H9 (cell line): Measurements from ENCODE around the gene WSCD2. TPM values are rescaled to one million over a fixed set of nuclear protein-coding genes. Genes with fewer than 3 reads are reported as not detected.

Experiments used
- DNase-seq: peaks from one replicate; pipeline ENCODE4 v3.0.0-alpha.2; 2017
- H2AFZ ChIP-seq: one replicate; pipeline ENCODE4 v1.6.1; 2013; ENCODE audit warnings: mild to moderate bottlenecking, low read length, control low read depth, moderate library complexity
- H2AK5ac ChIP-seq: 2 replicates; pipeline ENCODE4 v1.6.1; 2013; ENCODE audit warnings: low read length, control low read depth, mixed read lengths; ENCODE audit not compliant: insufficient read length
- H2BK120ac ChIP-seq: one replicate; pipeline ENCODE4 v1.6.1; 2013; ENCODE audit warnings: low read depth, mild to moderate bottlenecking, low read length, control low read depth, inconsistent platforms; ENCODE audit not compliant: poor library complexity, severe bottlenecking
- H2BK12ac ChIP-seq: 2 replicates; pipeline ENCODE4 v1.6.1; 2013; ENCODE audit warnings: low read length, control low read depth, mixed read lengths, low read depth; ENCODE audit not compliant: insufficient read length
- H2BK15ac ChIP-seq: 2 replicates; pipeline ENCODE4 v1.6.1; 2013; ENCODE audit warnings: low read depth, low read length, control low read depth
- H2BK20ac ChIP-seq: one replicate; pipeline ENCODE4 v1.6.1; 2013; ENCODE audit warnings: low read depth, mild to moderate bottlenecking, low read length, control low read depth, inconsistent platforms; ENCODE audit not compliant: poor library complexity, severe bottlenecking
- H2BK5ac ChIP-seq: 2 replicates; pipeline ENCODE4 v1.6.1; 2013; ENCODE audit warnings: low read length, control low read depth, mixed read lengths; ENCODE audit not compliant: insufficient read length
- H3K14ac ChIP-seq: 2 replicates; pipeline ENCODE4 v1.6.1; 2013; ENCODE audit warnings: low read length, control low read depth; ENCODE audit not compliant: insufficient read depth
- H3K18ac ChIP-seq: 2 replicates; pipeline ENCODE4 v1.6.1; 2013; ENCODE audit warnings: low read depth, mild to moderate bottlenecking, mixed read lengths, low read length, control low read depth; ENCODE audit not compliant: insufficient read length
- H3K23ac ChIP-seq: 2 replicates; pipeline ENCODE4 v1.6.1; 2013; ENCODE audit warnings: low read length, control low read depth, mixed read lengths, low read depth; ENCODE audit not compliant: insufficient read length
- H3K23me2 ChIP-seq: 2 replicates; pipeline ENCODE4 v1.6.1; 2013; ENCODE audit warnings: low read depth, mild to moderate bottlenecking, mixed read lengths, low read length, control low read depth; ENCODE audit not compliant: insufficient read length, poor library complexity, severe bottlenecking
- H3K27ac ChIP-seq: 2 replicates; pipeline ENCODE4 v1.5.1; 2013; ENCODE audit warnings: low read length, control low read depth, mixed read lengths, low read depth; ENCODE audit not compliant: insufficient read length
- H3K27me3 ChIP-seq: 2 replicates; pipeline ENCODE4 v1.6.1; 2013; ENCODE audit warnings: low read length, control low read depth, inconsistent platforms; ENCODE audit not compliant: insufficient read depth
- H3K4ac ChIP-seq: 2 replicates; pipeline ENCODE4 v1.6.1; 2013; ENCODE audit warnings: low read depth, mild to moderate bottlenecking, control low read depth, inconsistent platforms, low read length, moderate library complexity
- H3K4me1 ChIP-seq: 2 replicates; pipeline ENCODE4 v1.6.1; 2013; ENCODE audit warnings: low read length, control low read depth, inconsistent platforms; ENCODE audit not compliant: insufficient read depth
- H3K4me2 ChIP-seq: 2 replicates; pipeline ENCODE4 v1.6.1; 2013; ENCODE audit warnings: low read length, control low read depth, mixed read lengths; ENCODE audit not compliant: insufficient read length, insufficient read depth
- H3K56ac ChIP-seq: 2 replicates; pipeline ENCODE4 v1.6.1; 2013; ENCODE audit warnings: low read depth, mild to moderate bottlenecking, mixed read lengths, low read length, control low read depth; ENCODE audit not compliant: insufficient read length
- H3K79me1 ChIP-seq: 2 replicates; pipeline ENCODE4 v1.6.1; 2013; ENCODE audit warnings: low read depth, mild to moderate bottlenecking, moderate library complexity, low read length, control low read depth, inconsistent platforms; ENCODE audit not compliant: insufficient read depth, poor library complexity, severe bottlenecking
- H3K79me2 ChIP-seq: 2 replicates; pipeline ENCODE4 v1.6.1; 2013; ENCODE audit warnings: low read length, control low read depth, inconsistent platforms; ENCODE audit not compliant: insufficient read depth
- H3K9ac ChIP-seq: 2 replicates; pipeline ENCODE4 v1.6.1; 2013; ENCODE audit warnings: low read length, control low read depth, mixed read lengths; ENCODE audit not compliant: insufficient read length; ENCODE audit errors: extremely low read depth
- H3K9me3 ChIP-seq: one replicate; pipeline ENCODE4 v1.6.1; 2013; ENCODE audit warnings: low read depth, low read length, inconsistent platforms; ENCODE audit not compliant: control insufficient read depth
- H3T11ph ChIP-seq: one replicate; pipeline ENCODE4 v1.6.1; 2013; ENCODE audit warnings: mild to moderate bottlenecking, low read length, control low read depth, inconsistent platforms
- H4K20me1 ChIP-seq: one replicate; pipeline ENCODE4 v1.6.1; 2013; ENCODE audit not compliant: control insufficient read depth, insufficient read length, insufficient read depth
- H4K5ac ChIP-seq: 2 replicates; pipeline ENCODE4 v1.6.1; 2013; ENCODE audit warnings: low read depth, mild to moderate bottlenecking, mixed read lengths, low read length, control low read depth; ENCODE audit not compliant: insufficient read length
- H4K8ac ChIP-seq: replicated peaks from 2 replicates; pipeline ENCODE4 v1.6.1; 2013; ENCODE audit warnings: low read length, control low read depth, mixed read lengths, low read depth; ENCODE audit not compliant: insufficient read length
- H4K91ac ChIP-seq: 2 replicates; pipeline ENCODE4 v1.6.1; 2013; ENCODE audit warnings: low read depth, mild to moderate bottlenecking, moderate library complexity, mixed read lengths, low read length, control low read depth; ENCODE audit not compliant: insufficient read length
- H3K27ac Mint-ChIP-seq, 3 experiments: 2 replicates in 2 of 3; 3 replicates in 1 of 3; pipeline ENCODE4 v1.8.0; 2020 to 2021; ENCODE audit warnings: mixed read lengths in 3 of 3, mild to moderate bottlenecking in 1 of 3, moderate library complexity in 1 of 3
- H3K27me3 Mint-ChIP-seq: 2 replicates; pipeline ENCODE4 v1.8.0; 2021; ENCODE audit warnings: low read depth, mild to moderate bottlenecking, moderate library complexity, mixed read lengths
- H3K36me3 Mint-ChIP-seq, 3 experiments: 2 replicates in 2 of 3; 3 replicates in 1 of 3; pipeline ENCODE4 v1.8.0; 2020 to 2021; ENCODE audit warnings: low read depth in 3 of 3, mixed read lengths in 3 of 3; ENCODE audit not compliant: insufficient read depth in 1 of 3
- H3K4me1 Mint-ChIP-seq, 2 experiments: 2 replicates each; pipeline ENCODE4 v1.8.0; 2020; ENCODE audit warnings: mixed read lengths in 2 of 2
- H3K4me3 Mint-ChIP-seq, 2 experiments: 2 replicates in 1 of 2; 3 replicates in 1 of 2; pipeline ENCODE4 v1.8.0; 2020 to 2021; ENCODE audit warnings: mild to moderate bottlenecking in 2 of 2, mixed read lengths in 2 of 2, moderate library complexity in 1 of 2
- H3K9me3 Mint-ChIP-seq, 2 experiments: 2 replicates in 1 of 2; 3 replicates in 1 of 2; pipeline ENCODE4 v1.8.0; 2020; ENCODE audit warnings: mild to moderate bottlenecking in 2 of 2, mixed read lengths in 2 of 2, moderate library complexity in 1 of 2
- CTCF ChIP-seq: fragments of 200-600 bp; sonication (generic); conservative IDR thresholded peaks from 3 replicates; pipeline ENCODE4 v1.8.0; 2021; ENCODE audit warnings: antibody characterized with exemption, mild to moderate bottlenecking
- WGBS: extraction: QIAGEN DNeasy Blood & Tissue Kit; methylation state at CpG from one replicate; pipeline ENCODE4 v1.1.7; 2013; ENCODE audit warnings: missing lambda C conversion rate, low lambda C conversion rate, mixed read lengths; ENCODE audit not compliant: insufficient read length; ENCODE audit errors: extremely low coverage; 5-methylcytosine and 5-hydroxymethylcytosine counted together
- total RNA-seq: library from RNA; stranded (reverse); gene quantifications from 2 replicates; pipeline ENCODE4 v1.2.1, GENCODE V29; 2021

The WSCD2 gene
- total RNA-seq, 1 experiment from 2014 or later: 0.92 TPM

- H3K4me2 ChIP-seq: no peak overlapping the region
- H2BK20ac ChIP-seq: no peak overlapping the region
- no peak overlapping the region for H3K14ac ChIP-seq
- Mint-ChIP-seq H3K27ac (no peak overlapping the region), H3K4me1 (peaks cover 30 to 31% of the 10 kb centered on the region in 2 experiments), H3K9me3 (no peaks in the 10 kb centered on the region), H3K27me3 (peaks cover 7% of the 10 kb centered on the region), H3K36me3 (peaks cover 0 to 6% (median 3%) of the 10 kb centered on the region in 3 experiments; a peak in 1 of 7 replicates), H3K4me3 (no peak overlapping the region)
- H3K9ac ChIP-seq: no peak overlapping the region
- no peaks in the 10 kb centered on the region for H3K27me3 ChIP-seq
- no peak overlapping the region for H3T11ph ChIP-seq
- H2BK12ac ChIP-seq: no peak overlapping the region
- H3K4me1 ChIP-seq: no peaks in the 10 kb centered on the region
- H3K23ac ChIP-seq: no peak overlapping the region
- H3K4ac ChIP-seq: no peak overlapping the region
- no peak overlapping the region for H2AK5ac ChIP-seq
- no peak overlapping the region for H3K27ac ChIP-seq
- no peaks in the 10 kb centered on the region for H3K79me1 ChIP-seq
- TF ChIP-seq CTCF: no peak
- H3K18ac ChIP-seq: no peak overlapping the region
- H3K9me3 ChIP-seq: no peaks in the 10 kb centered on the region
- no peak overlapping the region for H4K5ac ChIP-seq
- H4K8ac ChIP-seq: no peak overlapping the region
- no peak overlapping the region for H3K56ac ChIP-seq
- H3K23me2 ChIP-seq: no peaks in the 10 kb centered on the region
- no peak overlapping the region for H4K91ac ChIP-seq
- H2BK120ac ChIP-seq: no peak overlapping the region
- DNase-seq: no peak
- no peak overlapping the region for H2AFZ ChIP-seq
- H2BK5ac ChIP-seq: no peak overlapping the region
- no peaks in the 10 kb centered on the region for H3K79me2 ChIP-seq
- H4K20me1 ChIP-seq: peaks cover 3% of the 10 kb centered on the region
- 100% methylated on average over 1 of the region's 3 CpGs for WGBS
- H2BK15ac ChIP-seq: no peak overlapping the region
Measured at GRCh38 chr12:108287227-108287626, 158.1 kb downstream of the WSCD2 start.
